Measurements from ENCODE around the gene LMBRD1. TPM values are rescaled to one million over a fixed set of nuclear protein-coding genes. Genes with fewer than 3 reads are reported as not detected.
"Not testable (repeated sequence)": the region's sequence is repeated elsewhere in the genome, so short reads cannot be mapped to it uniquely, and the experiment has no call there.

LMBRD1 gene
- total RNA-seq, 4 donors from 2014 or later = 24.4 to 32.9 (median 28.9) TPM

DNA sequence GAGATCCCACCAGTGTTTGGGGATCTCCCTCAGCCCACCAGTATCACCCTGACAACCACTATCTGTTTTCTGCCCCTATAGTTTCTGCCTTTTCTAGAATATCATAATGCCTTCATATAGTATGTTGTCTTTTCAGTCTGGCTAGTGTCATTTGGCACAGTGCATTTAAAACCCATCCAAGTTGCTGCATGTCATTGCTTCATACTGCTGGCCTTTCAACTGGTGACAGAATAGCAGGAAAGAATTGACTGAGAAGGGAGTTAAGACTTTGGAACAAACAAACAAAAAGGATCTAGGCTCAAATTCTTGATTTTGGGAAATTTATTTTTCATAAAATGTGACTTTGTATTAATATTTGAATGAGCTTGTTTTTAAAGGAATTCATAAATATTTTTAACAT, 4.5 kb downstream of the LMBRD1 start:
- ATAC-seq (peak; percentile 53 to 55), DNase-seq (peak; percentile 26 to 50)
- intact Hi-C loops (cut with DNase I; ENCODE audit: low total_unique reads) (loop anchor here (5.0 kb wide), 1 partner anchor 60 kb away; no protein-coding TSS in a partner anchor), in situ Hi-C loops (cut with MboI; ENCODE audit: low sequenced_read_pairs in 4 of 4) (loop anchor here in 1 of 4 donors (25.0 kb wide), 1 partner anchor 770 kb away; the partner anchor contains the start of gene SDHAF4)
- Histone ChIP-seq H3K4me3 (no peak overlapping the region), H3K9me3 (no peaks in the 10 kb centered on the region), H3K27me3 (no peaks in the 10 kb centered on the region), H3K4me1 (peaks cover 47 to 52% of the 10 kb centered on the region in 2 donors), H3K27ac (peak overlapping the region; percentile 67 to 77 (median 74)), H3K36me3 (no peaks in the 10 kb centered on the region)
- no peak for TF ChIP-seq POLR2A (IDR thresholded peaks at IDR 0.05)
- TF ChIP-seq, protein P1, sequence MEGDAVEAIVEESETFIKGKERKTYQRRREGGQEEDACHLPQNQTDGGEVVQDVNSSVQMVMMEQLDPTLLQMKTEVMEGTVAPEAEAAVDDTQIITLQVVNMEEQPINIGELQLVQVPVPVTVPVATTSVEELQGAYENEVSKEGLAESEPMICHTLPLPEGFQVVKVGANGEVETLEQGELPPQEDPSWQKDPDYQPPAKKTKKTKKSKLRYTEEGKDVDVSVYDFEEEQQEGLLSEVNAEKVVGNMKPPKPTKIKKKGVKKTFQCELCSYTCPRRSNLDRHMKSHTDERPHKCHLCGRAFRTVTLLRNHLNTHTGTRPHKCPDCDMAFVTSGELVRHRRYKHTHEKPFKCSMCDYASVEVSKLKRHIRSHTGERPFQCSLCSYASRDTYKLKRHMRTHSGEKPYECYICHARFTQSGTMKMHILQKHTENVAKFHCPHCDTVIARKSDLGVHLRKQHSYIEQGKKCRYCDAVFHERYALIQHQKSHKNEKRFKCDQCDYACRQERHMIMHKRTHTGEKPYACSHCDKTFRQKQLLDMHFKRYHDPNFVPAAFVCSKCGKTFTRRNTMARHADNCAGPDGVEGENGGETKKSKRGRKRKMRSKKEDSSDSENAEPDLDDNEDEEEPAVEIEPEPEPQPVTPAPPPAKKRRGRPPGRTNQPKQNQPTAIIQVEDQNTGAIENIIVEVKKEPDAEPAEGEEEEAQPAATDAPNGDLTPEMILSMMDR (IDR thresholded peaks at IDR 0.05 in 4 of 5, conservative IDR thresholded peaks at IDR 0.05 in 1 of 5) = no peak

DNA sequence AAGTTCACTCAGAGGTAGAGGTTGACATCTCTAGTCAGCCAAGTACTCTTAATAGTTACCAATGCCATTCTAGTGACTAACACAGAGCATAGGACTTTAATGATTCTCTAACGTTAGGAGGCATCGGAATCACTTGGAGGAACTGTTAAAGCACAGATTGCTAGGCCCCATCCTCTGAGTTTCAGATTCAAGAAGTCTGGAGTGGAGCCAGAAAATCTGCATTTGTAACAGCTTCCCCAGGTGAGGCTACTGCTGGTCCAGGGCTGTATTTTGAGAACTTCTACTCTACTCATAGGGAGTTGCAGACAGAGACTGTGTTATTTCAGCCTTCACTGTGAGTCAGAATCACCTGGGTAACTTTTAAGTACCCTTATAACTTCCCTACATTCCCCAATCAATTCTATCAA, 5.7 kb downstream of the LMBRD1 start:
- Histone ChIP-seq H3K4me1 (peaks cover 44 to 53% of the 10 kb centered on the region in 2 donors), H3K27me3 (no peaks in the 10 kb centered on the region), H3K27ac (peak overlapping the region; percentile 67 to 77 (median 74)), H3K4me3 (no peak overlapping the region), H3K36me3 (no peaks in the 10 kb centered on the region), H3K9me3 (no peaks in the 10 kb centered on the region)
- DNase-seq = no peak
- TF ChIP-seq, protein P1 (IDR thresholded peaks at IDR 0.05 in 4 of 5, conservative IDR thresholded peaks at IDR 0.05 in 1 of 5) = no peak
- TF ChIP-seq POLR2A (IDR thresholded peaks at IDR 0.05) = no peak
- intact Hi-C loops (cut with DNase I; ENCODE audit: low total_unique reads) = loop anchor here (5.0 kb wide), 1 partner anchor 59 kb away; no protein-coding TSS in a partner anchor
- peak; percentile 51 to 56 for ATAC-seq
- in situ Hi-C loops (cut with MboI; ENCODE audit: low sequenced_read_pairs in 4 of 4) = loop anchor here in 1 of 4 donors (25.0 kb wide), 1 partner anchor 771 kb away; the partner anchor contains the start of gene SDHAF4

DNA sequence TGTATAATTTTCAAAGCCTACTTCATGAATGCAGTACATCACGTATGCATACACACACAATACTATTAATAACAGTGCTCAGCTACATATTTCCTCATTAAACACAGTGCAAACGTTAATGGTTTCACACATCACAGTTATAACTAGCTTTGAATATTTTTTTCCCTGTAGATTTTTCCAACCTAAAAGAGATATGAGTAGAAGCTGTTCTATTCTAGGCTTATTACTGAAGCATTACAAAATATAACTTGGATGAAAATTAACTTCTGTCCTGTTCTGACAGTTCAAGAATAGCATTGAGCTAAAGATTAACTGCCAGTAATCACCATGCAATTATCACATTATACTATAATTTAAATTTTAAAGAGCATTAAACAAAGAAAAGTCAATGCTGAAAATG, 6.2 kb downstream of the LMBRD1 start:
- no peaks in the 10 kb centered on the region for H3K9me3 ChIP-seq
- intact Hi-C loops (cut with DNase I; ENCODE audit: low total_unique reads) = loop anchor here (5.0 kb wide), 1 partner anchor 58 kb away; no protein-coding TSS in a partner anchor
- H3K4me1 ChIP-seq = peaks cover 43 to 49% of the 10 kb centered on the region in 2 donors
- H3K4me3 ChIP-seq = no peak overlapping the region
- no peaks in the 10 kb centered on the region for H3K36me3 ChIP-seq
- ATAC-seq = peak in 1 of 2 donors; percentile 23
- H3K27ac ChIP-seq = peak overlapping the region; percentile 67 to 77 (median 74)
- DNase-seq = no peak
- in situ Hi-C loops (cut with MboI; ENCODE audit: low sequenced_read_pairs in 4 of 4) = loop anchor here in 1 of 4 donors (25.0 kb wide), 1 partner anchor 772 kb away; the partner anchor contains the start of gene SDHAF4
- TF ChIP-seq, protein P1 (IDR thresholded peaks at IDR 0.05 in 4 of 5, conservative IDR thresholded peaks at IDR 0.05 in 1 of 5) = no peak
- no peaks in the 10 kb centered on the region for H3K27me3 ChIP-seq

DNA sequence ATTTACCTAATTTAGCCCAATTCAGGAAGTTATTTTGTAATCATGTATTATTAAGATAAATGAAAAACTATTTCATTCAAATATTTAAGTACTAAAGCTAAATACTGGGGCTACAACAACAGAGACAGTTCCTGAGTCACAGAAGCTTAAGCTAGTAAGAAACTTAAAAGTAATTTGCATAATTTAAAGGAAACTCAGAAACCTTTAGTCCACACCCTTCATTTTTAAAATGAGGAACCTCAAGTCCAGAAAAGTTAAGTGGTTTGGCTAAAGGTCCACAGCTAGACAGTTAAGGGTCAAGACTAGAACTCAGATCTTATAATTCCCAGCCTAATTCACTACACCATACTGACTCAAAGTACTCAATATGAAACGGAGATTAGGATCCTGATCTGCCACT, 7.2 kb downstream of the LMBRD1 start:
- Histone ChIP-seq H3K4me1 (peaks cover 39% of the 10 kb centered on the region in 2 donors), H3K27me3 (no peaks in the 10 kb centered on the region), H3K27ac (peak overlapping the region in 3 of 4 donors; percentile 18 to 77 (median 67)), H3K9me3 (no peaks in the 10 kb centered on the region), H3K4me3 (no peak overlapping the region), H3K36me3 (no peaks in the 10 kb centered on the region)
- no peak for ATAC-seq
- intact Hi-C loops (cut with DNase I; ENCODE audit: low total_unique reads) (no loop called here), in situ Hi-C loops (cut with MboI; ENCODE audit: low sequenced_read_pairs in 4 of 4) (loop anchor here in 1 of 4 donors (25.0 kb wide), 1 partner anchor 773 kb away; the partner anchor contains the start of gene SDHAF4)
- TF ChIP-seq, protein P1 (IDR thresholded peaks at IDR 0.05 in 4 of 5, conservative IDR thresholded peaks at IDR 0.05 in 1 of 5) = no peak
- no peak for TF ChIP-seq POLR2A (IDR thresholded peaks at IDR 0.05)
- DNase-seq = no peak

DNA sequence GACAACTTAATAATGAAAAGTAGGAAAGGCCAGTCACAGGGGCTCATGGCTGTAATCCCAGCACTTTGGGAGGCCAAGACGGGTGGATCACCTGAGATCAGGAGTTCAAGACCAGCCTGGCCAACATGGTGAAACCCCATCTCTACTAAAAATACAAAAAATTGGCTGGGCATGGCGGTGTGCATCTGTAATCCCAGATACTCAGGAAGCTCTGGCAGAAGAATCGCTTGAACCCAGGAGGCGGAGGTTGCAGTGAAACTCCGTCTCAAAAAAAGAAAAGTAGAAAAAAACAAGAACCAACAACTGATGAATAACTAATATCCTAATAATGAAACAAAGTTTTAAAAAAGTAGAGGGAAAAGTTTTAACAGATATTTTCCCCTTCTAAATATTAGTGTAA, 9.4 kb downstream of the LMBRD1 start:
- ATAC-seq; H3K4me3 ChIP-seq; H3K27me3 ChIP-seq; intact Hi-C loops (cut with DNase I; ENCODE audit: low total_unique reads); H3K9me3 ChIP-seq; DNase-seq; H3K27ac ChIP-seq; H3K36me3 ChIP-seq: not testable (repeated sequence)
- peaks cover 34 to 36% of the 10 kb centered on the region in 2 donors for H3K4me1 ChIP-seq
- in situ Hi-C loops (cut with MboI; ENCODE audit: low sequenced_read_pairs in 4 of 4) = loop anchor here in 1 of 4 donors (25.0 kb wide), 1 partner anchor 775 kb away; the partner anchor contains the start of gene SDHAF4
